Liver (tissue), 3 donors: ENCODE data around the gene OR2V1.

Experiments used
- GABPA ChIP-seq, 2 donors: IDR thresholded peaks in 1 of 2; conservative IDR thresholded peaks in 1 of 2; 2 replicates each; pipeline ENCODE4 v1.6.1; 2016; ENCODE audit warnings: antibody characterized with exemption in 2 of 2, mild to moderate bottlenecking in 1 of 2, moderate library complexity in 1 of 2
- HNF4A ChIP-seq, 2 donors: conservative IDR thresholded peaks; 2 replicates each; pipeline ENCODE4 v1.6.1; 2016; ENCODE audit warnings: antibody characterized with exemption in 2 of 2, mild to moderate bottlenecking in 2 of 2
- NR2F2 ChIP-seq: IDR thresholded peaks from 2 replicates; pipeline ENCODE4 v1.6.1; 2016; ENCODE audit warnings: antibody characterized with exemption
- RAD21 ChIP-seq, 2 donors: IDR thresholded peaks; 2 replicates each; pipeline ENCODE4 v1.6.1; 2016; ENCODE audit warnings: antibody characterized with exemption in 2 of 2, mild to moderate bottlenecking in 2 of 2
- REST ChIP-seq: IDR thresholded peaks from 2 replicates; pipeline ENCODE4 v1.6.1; 2016; ENCODE audit warnings: antibody characterized with exemption, mild to moderate bottlenecking
- SP1 ChIP-seq: IDR thresholded peaks from 2 replicates; pipeline ENCODE4 v1.6.1; 2018; ENCODE audit warnings: antibody characterized with exemption, mild to moderate bottlenecking
- TAF1 ChIP-seq: conservative IDR thresholded peaks from 2 replicates; pipeline ENCODE4 v1.6.1; 2016; ENCODE audit warnings: antibody characterized with exemption, mild to moderate bottlenecking
- YY1 ChIP-seq: IDR thresholded peaks from 2 replicates; pipeline ENCODE4 v1.6.1; 2016; ENCODE audit warnings: antibody characterized with exemption, mild to moderate bottlenecking
- TF ChIP-seq, protein P1 (sequence below): fragments of 150-350 bp; IDR thresholded peaks from 2 replicates; pipeline ENCODE4 v1.5.1; 2017; ENCODE audit warnings: improper control_type of control experiment, low read depth, low read length; ENCODE audit not compliant: missing input control
- TF ChIP-seq, protein P2 (sequence below): IDR thresholded peaks from 2 replicates; pipeline ENCODE4 v1.6.1; 2016; ENCODE audit warnings: antibody characterized with exemption
- TF ChIP-seq, protein P3 (sequence below): IDR thresholded peaks from 2 replicates; pipeline ENCODE4 v1.6.1; 2016; ENCODE audit warnings: antibody characterized with exemption
- donor health status: healthy.
- donor health status: healthy.

- TF ChIP-seq, protein P1, sequence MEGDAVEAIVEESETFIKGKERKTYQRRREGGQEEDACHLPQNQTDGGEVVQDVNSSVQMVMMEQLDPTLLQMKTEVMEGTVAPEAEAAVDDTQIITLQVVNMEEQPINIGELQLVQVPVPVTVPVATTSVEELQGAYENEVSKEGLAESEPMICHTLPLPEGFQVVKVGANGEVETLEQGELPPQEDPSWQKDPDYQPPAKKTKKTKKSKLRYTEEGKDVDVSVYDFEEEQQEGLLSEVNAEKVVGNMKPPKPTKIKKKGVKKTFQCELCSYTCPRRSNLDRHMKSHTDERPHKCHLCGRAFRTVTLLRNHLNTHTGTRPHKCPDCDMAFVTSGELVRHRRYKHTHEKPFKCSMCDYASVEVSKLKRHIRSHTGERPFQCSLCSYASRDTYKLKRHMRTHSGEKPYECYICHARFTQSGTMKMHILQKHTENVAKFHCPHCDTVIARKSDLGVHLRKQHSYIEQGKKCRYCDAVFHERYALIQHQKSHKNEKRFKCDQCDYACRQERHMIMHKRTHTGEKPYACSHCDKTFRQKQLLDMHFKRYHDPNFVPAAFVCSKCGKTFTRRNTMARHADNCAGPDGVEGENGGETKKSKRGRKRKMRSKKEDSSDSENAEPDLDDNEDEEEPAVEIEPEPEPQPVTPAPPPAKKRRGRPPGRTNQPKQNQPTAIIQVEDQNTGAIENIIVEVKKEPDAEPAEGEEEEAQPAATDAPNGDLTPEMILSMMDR, result no peak
- TF ChIP-seq REST, result no peak
- TF ChIP-seq HNF4A (conservative IDR thresholded peaks at IDR 0.05), result no peak
- TF ChIP-seq, protein P2, sequence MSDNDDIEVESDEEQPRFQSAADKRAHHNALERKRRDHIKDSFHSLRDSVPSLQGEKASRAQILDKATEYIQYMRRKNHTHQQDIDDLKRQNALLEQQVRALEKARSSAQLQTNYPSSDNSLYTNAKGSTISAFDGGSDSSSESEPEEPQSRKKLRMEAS, result no peak
- no peak for TF ChIP-seq GABPA (IDR thresholded peaks at IDR 0.05 in 1 of 2, conservative IDR thresholded peaks at IDR 0.05 in 1 of 2)
- TF ChIP-seq TAF1, result no peak
- TF ChIP-seq, protein P3, sequence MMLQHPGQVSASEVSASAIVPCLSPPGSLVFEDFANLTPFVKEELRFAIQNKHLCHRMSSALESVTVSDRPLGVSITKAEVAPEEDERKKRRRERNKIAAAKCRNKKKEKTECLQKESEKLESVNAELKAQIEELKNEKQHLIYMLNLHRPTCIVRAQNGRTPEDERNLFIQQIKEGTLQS, result no peak
- TF ChIP-seq RAD21 (IDR thresholded peaks at IDR 0.05), result no peak
- TF ChIP-seq YY1, result no peak
- no peak for TF ChIP-seq NR2F2
- TF ChIP-seq SP1, result no peak
These were observed 30.7 kb downstream of the OR2V1 start for GRCh38 chr5:181100121-181100875.
